Measurements from ENCODE around the gene KIRREL3.

Gene KIRREL3

DNA sequence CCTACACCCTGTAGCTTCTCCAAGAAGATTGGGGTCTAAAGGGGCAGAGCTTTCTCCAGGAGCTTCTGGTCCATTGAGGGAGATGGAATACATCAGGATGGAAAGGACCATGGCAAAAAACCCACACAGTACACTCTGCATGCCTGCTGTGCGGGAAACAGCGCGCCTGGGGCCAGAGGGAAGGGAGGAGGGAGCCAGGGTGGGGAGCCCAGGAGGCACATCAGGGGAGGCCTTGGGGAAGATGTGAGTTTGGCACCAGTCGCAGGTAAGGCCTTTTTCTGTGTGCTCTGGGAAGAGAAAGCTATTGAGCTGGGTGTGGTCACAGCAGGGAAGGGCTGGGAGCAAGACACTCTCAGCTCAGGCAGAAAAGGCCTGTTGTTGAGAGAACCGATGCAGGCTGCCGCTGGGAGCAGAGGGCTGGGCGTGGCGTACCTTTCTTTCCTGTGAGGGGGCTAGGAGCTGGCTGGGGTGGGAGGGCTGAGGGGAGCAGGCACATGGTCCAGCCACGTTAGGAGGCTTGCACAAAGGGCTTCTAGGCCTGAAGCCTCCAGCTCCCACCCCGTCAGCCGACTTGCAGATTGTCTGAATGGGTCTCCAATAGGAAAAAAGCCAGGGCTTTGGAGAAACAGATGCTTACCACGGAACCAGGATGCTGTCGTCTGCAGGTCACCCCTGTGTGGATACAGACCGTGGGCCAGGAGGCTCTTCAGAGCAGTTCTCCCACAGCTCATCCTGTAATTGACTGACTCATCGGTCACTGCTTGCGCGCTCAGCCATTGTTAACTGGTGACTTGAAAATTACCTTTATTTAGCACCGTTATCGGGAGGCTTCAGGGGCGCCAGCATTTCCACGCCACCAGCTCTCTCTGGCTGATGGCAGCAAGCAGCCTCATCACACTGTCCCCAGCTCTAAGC is 407.8 kb downstream of the KIRREL3 start:
- TF ChIP-seq, protein P1, sequence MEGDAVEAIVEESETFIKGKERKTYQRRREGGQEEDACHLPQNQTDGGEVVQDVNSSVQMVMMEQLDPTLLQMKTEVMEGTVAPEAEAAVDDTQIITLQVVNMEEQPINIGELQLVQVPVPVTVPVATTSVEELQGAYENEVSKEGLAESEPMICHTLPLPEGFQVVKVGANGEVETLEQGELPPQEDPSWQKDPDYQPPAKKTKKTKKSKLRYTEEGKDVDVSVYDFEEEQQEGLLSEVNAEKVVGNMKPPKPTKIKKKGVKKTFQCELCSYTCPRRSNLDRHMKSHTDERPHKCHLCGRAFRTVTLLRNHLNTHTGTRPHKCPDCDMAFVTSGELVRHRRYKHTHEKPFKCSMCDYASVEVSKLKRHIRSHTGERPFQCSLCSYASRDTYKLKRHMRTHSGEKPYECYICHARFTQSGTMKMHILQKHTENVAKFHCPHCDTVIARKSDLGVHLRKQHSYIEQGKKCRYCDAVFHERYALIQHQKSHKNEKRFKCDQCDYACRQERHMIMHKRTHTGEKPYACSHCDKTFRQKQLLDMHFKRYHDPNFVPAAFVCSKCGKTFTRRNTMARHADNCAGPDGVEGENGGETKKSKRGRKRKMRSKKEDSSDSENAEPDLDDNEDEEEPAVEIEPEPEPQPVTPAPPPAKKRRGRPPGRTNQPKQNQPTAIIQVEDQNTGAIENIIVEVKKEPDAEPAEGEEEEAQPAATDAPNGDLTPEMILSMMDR (IDR thresholded peaks at IDR 0.05; ENCODE audit: insufficient read depth, low read length, missing control alignments): no peak
- DNase-seq (ENCODE audit: low read depth, low spot score): no peak
- ChIA-PET CTCF (interaction anchor here (1.0 to 4.7 kb wide), 6 partner anchors 15 to 399 kb away, joined by 3 to 36 read pairs (median 5); no protein-coding TSS in a partner anchor), POLR2A (no interaction called here)
- H3K4me3 ChIP-seq (ENCODE audit: low read depth, low read length): no peak overlapping the region

DNA sequence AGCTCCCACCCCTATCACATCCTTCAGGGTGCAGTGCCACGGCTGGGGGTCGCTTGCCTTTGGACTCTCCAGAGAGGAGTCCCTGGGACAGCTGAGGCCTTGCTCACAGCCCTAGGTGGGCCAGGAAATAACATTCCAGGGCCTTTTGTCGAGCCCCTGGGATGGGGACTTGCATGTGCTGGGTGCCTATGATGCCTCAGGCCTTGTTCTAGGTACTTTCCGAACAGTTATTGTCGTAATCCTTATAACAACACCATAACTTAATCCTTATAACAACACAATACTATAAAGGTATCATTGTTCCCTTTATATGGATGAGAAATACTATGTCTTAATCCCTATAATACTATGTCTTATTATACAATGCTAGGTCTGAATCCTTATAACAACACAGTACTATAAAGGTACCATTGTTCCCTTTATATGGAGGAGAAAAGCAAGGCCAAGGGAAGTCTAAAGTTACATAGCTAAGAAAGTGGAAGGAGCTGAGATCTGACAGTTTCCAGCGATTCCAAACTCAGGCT is 408.5 kb downstream of the KIRREL3 start:
- no peak overlapping the region for H3K4me3 ChIP-seq (ENCODE audit: low read depth, low read length)
- DNase-seq (ENCODE audit: low read depth, low spot score): no peak
- ChIA-PET CTCF (interaction anchor here (1.0 to 4.7 kb wide), 5 partner anchors 15 to 399 kb away, joined by 3 to 36 read pairs (median 4); no protein-coding TSS in a partner anchor), POLR2A (no interaction called here)
- TF ChIP-seq, protein P1 (IDR thresholded peaks at IDR 0.05; ENCODE audit: insufficient read depth, low read length, missing control alignments): no peak

DNA sequence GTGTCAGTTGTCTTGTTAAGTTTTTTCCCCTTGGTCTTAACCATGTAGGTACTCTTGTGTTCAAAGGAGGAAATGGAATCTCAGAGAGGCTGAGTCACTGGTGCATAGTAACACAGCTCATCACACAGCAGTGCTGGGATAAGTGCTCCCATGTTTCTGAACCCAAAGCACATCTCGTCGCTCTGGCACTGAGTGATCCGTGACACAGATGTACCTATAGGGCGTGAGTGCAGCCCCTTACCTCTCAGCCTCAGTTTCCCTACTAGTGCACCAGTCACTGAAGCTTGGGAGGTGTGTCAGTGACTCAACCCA is 411.1 kb downstream of the KIRREL3 start:
- POLR2A ChIA-PET: no interaction called here
- H3K4me3 ChIP-seq (ENCODE audit: low read depth, low read length): no peak overlapping the region
- CTCF ChIA-PET: interaction anchor here (1.0 to 6.8 kb wide), 6 partner anchors 10 to 402 kb away, joined by 4 to 34 read pairs (median 10); no protein-coding TSS in a partner anchor
- no peak for DNase-seq (ENCODE audit: low read depth, low spot score)
- TF ChIP-seq, protein P1 (IDR thresholded peaks at IDR 0.05; ENCODE audit: insufficient read depth, low read length, missing control alignments): no peak

DNA sequence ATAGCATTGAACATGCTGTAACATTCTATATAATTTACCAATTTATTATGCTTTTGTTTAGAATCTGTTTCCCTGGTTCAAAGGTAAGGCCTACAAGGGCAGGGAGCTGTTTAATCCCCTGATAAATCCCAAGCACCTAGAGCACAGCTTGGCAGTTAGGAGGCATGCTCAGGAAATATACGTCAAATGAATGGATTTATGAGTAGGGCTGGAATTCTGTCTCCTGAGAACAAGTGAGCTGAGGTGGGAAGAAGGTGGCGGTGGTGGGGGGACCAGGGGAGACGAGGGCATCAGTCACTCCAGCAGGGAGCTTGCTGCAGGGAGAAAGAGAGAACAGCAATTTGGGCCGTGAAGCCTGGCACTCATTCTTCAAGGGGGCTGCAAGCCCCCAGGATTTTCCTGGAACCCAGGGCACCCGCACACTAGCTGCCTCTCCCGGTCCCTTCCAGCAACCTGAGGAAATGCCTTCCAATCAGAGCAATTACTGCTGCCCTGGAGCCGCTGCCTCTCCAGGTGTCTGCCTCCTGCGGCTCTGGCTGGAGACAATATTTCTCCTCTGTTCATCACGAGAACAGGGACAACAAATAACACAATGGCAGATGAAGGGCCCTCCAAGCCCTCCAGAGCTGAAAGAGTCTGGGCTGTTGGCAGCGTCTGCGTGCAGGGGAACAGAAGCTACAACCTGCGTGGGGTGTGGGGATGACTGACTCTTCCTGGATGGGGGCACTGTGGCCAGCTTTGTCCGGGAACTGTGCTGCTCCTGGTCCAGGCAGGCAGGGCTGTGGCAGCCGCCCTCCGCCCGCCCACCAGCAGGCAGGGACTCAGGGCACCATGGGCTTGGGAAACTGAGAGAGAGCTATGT is 411.7 kb downstream of the KIRREL3 start:
- ChIA-PET CTCF (interaction anchor here (1.0 to 6.8 kb wide), 7 partner anchors 10 to 402 kb away, joined by 3 to 34 read pairs (median 7); no protein-coding TSS in a partner anchor), POLR2A (no interaction called here)
- no peak for DNase-seq (ENCODE audit: low read depth, low spot score)
- TF ChIP-seq, protein P1 (IDR thresholded peaks at IDR 0.05; ENCODE audit: insufficient read depth, low read length, missing control alignments): no peak
- H3K4me3 ChIP-seq (ENCODE audit: low read depth, low read length): no peak overlapping the region

DNA sequence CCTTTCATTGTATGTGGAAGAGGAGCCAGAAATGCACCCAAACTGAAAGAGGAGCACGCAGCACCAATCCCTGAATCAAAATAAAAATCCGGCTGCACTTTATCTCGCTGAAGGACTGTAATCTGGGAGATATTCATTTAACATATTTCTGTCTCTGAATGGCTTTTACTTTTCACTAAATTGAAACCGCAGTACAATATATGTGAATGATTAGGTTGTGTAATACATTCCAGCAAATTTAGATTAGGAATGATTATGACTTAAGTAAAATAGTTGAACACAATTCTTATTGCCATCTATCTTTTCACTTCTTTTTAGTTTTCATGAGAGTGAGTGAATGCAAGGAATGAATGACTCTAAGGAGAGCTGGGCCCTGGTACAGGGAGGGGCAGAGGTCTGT is 413.0 kb downstream of the KIRREL3 start:
- POLR2A ChIA-PET: no interaction called here
- no peak overlapping the region for H3K4me3 ChIP-seq (ENCODE audit: low read depth, low read length)
- no peak for DNase-seq (ENCODE audit: low read depth, low spot score)
- CTCF ChIA-PET: interaction anchor here (0.8 to 6.8 kb wide), 8 partner anchors 11 to 403 kb away, joined by 3 to 34 read pairs (median 10); no protein-coding TSS in a partner anchor
- TF ChIP-seq, protein P1 (IDR thresholded peaks at IDR 0.05; ENCODE audit: insufficient read depth, low read length, missing control alignments): no peak
